OCI-LY7 (cell line): ENCODE data around the gene LPCAT1. TPM values are rescaled to one million over a fixed set of nuclear protein-coding genes. Genes with fewer than 3 reads are reported as not detected.

Experiments used
- BruUV-seq: library from RNA; stranded (reverse); fragments of 400-500 nt; replicated peaks from 2 replicates; lab custom pipeline; 2021; lab: Mats Ljungman, UMichigan
- CTCF ChIA-PET: fragments of 300-600 bp; sonication (Branson Sonifier 250); formaldehyde crosslinking; loops from one replicate; lab custom pipeline; 2022; ENCODE audit warnings: antibody characterized with exemption; ENCODE audit not compliant: unreplicated experiment; lab: Charles Lee
- POLR2A ChIA-PET: fragments of 300-600 bp; sonication (Branson Sonifier 250); formaldehyde crosslinking; loops from one replicate; lab custom pipeline; 2022; ENCODE audit warnings: antibody characterized with exemption; lab: Charles Lee
- DNase-seq: peaks from one replicate; pipeline ENCODE4 v3.0.0-alpha.2; 2015; ENCODE audit warnings: low spot score
- H2AFZ ChIP-seq: fragments of 200-600 bp; sonication (generic), shearing (Covaris generic); 2 replicates; pipeline ENCODE4 v1.6.1; 2014; ENCODE audit warnings: mild to moderate bottlenecking, antibody characterized with exemption, low read length, moderate library complexity
- H3K27ac ChIP-seq: fragments of 200-600 bp; sonication (generic); 2 replicates; pipeline ENCODE4 v1.5.1; 2014; ENCODE audit warnings: mixed run types, low read depth, mild to moderate bottlenecking, moderate library complexity, low read length, inconsistent platforms; ENCODE audit not compliant: poor library complexity, severe bottlenecking
- H3K36me3 ChIP-seq: fragments of 200-600 bp; sonication (generic); 2 replicates; pipeline ENCODE4 v1.6.1; 2014; ENCODE audit warnings: mild to moderate bottlenecking, antibody characterized with exemption, low read length, moderate library complexity, mixed read lengths; ENCODE audit not compliant: insufficient read depth
- H3K4me1 ChIP-seq: fragments of 200-600 bp; sonication (generic); 2 replicates; pipeline ENCODE4 v1.5.1; 2014; ENCODE audit warnings: mild to moderate bottlenecking, low read length; ENCODE audit not compliant: insufficient read depth, poor library complexity, severe bottlenecking
- H3K4me2 ChIP-seq: fragments of 200-600 bp; sonication (generic); 2 replicates; pipeline ENCODE4 v1.6.1; 2014; ENCODE audit warnings: mild to moderate bottlenecking, low read length
- H3K4me3 ChIP-seq: fragments of 200-600 bp; sonication (generic); 2 replicates; pipeline ENCODE4 v1.5.1; 2014; ENCODE audit warnings: mild to moderate bottlenecking, low read depth, low read length; ENCODE audit not compliant: poor library complexity, severe bottlenecking
- H3K79me2 ChIP-seq: fragments of 200-600 bp; sonication (generic); 2 replicates; pipeline ENCODE4 v1.6.1; 2016; ENCODE audit warnings: low read depth, mild to moderate bottlenecking, low read length, moderate library complexity, mixed read lengths; ENCODE audit not compliant: insufficient read depth
- H3K9me2 ChIP-seq: fragments of 200-600 bp; sonication (generic); 2 replicates; pipeline ENCODE4 v1.6.1; 2016; ENCODE audit warnings: mild to moderate bottlenecking, low read length, mixed read lengths; ENCODE audit not compliant: insufficient read depth
- H3K9me3 ChIP-seq: fragments of 200-600 bp; sonication (generic); 2 replicates; pipeline ENCODE4 v1.6.1; 2014; ENCODE audit warnings: mild to moderate bottlenecking, mixed run types, low read length, mixed read lengths
- H4K20me1 ChIP-seq: fragments of 200-600 bp; sonication (generic); 2 replicates; pipeline ENCODE4 v1.6.1; 2014; ENCODE audit warnings: mild to moderate bottlenecking, antibody characterized with exemption, low read length, moderate library complexity, mixed read lengths; ENCODE audit not compliant: insufficient read depth
- CTCF ChIP-seq: fragments of 200-600 bp; sonication (generic); conservative IDR thresholded peaks from 2 replicates; pipeline ENCODE4 v1.5.1; 2014; ENCODE audit warnings: mild to moderate bottlenecking, antibody characterized with exemption, low read length, moderate library complexity, mixed read lengths
- EZH2phosphoT487 ChIP-seq: fragments of 200-600 bp; sonication (generic); IDR thresholded peaks from 2 replicates; pipeline ENCODE4 v1.6.1; 2018; ENCODE audit warnings: low read depth, borderline replicate concordance, mild to moderate bottlenecking, mixed run types, antibody characterized with exemption, low read length, moderate library complexity, mixed read lengths
- intact Hi-C: fragments of 100-400 bp; cut with micrococcal nuclease; formaldehyde crosslinking; loops from one replicate; pipeline ENCODE4 v1.10.0; 2022; ENCODE audit not compliant: unreplicated experiment
- total RNA-seq, 2 experiments: library from RNA; depleted of rRNA in 1 of 2; stranded (reverse); fragments of >200 nt in 1 of 2; shearing (Covaris generic) in 1 of 2; gene quantifications; 2 replicates each; pipeline ENCODE4 v1.2.3, GENCODE V29; 2014 to 2022

The LPCAT1 gene
- total RNA-seq, 2 experiments from 2014 or later: 47.7 to 63.6 TPM

DNA sequence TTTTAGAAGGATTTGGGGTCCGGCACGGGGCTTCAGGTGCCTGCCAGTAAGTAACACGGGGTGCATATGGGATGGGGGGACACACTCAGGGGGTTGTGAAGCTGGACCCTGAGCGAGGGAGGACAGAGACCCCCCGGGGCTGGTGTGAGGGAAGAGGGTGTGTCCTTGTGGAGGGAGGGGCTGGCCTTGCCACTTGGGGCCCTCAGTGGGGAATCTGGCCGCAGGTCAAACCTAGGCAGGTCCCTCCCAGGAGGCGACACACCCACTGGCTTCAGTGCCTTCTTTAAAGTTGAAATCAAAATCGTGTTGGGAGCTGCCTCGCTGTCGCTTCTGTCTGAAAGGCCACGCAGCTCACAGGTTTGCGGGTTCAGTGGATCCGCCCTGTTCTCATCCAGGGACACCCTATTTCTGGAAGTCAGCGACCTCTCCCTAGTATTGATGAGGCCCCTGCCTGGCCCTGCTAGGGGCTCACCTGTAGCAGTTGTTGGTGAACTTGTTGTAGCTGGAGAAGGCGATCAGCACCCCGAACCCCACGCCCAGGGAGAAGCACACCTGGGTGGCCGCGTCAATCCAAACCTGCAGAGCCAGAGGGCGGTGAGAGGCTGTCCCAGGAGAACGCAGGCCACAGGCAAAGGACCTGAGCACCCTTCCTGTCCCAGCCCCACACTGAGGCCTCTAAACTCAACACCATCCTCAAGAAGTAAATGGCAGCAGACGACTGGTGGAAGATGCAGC lies 108.0 kb downstream of the LPCAT1 start:
- H3K36me3 ChIP-seq: no peaks in the 10 kb centered on the region
- no peak overlapping the region for H3K4me2 ChIP-seq
- H2AFZ ChIP-seq: no peak overlapping the region
- no peaks in the 10 kb centered on the region for H3K4me1 ChIP-seq
- H3K9me3 ChIP-seq: no peaks in the 10 kb centered on the region
- intact Hi-C loops: no loop called here
- H4K20me1 ChIP-seq: no peaks in the 10 kb centered on the region
- no TSS peak for BruUV-seq
- H3K79me2 ChIP-seq: no peaks in the 10 kb centered on the region
- TF ChIP-seq CTCF (no peak), EZH2phosphoT487 (no peak)
- no peak for DNase-seq
- H3K27ac ChIP-seq: no peak overlapping the region
- no peak overlapping the region for H3K4me3 ChIP-seq
- ChIA-PET POLR2A (no interaction called here), CTCF (no interaction called here)
- no peaks in the 10 kb centered on the region for H3K9me2 ChIP-seq

GRCh38 chr5:1415059-1415425 lies 108.7 kb downstream of the LPCAT1 start:
- no peaks in the 10 kb centered on the region for H3K79me2 ChIP-seq
- no peaks in the 10 kb centered on the region for H3K4me1 ChIP-seq
- no peak overlapping the region for H3K27ac ChIP-seq
- H3K4me3 ChIP-seq: no peak overlapping the region
- H2AFZ ChIP-seq: no peak overlapping the region
- BruUV-seq: no TSS peak
- H3K36me3 ChIP-seq: no peaks in the 10 kb centered on the region
- CTCF ChIA-PET: no interaction called here
- POLR2A ChIA-PET: no interaction called here
- intact Hi-C loops: no loop called here
- DNase-seq: no peak
- no peaks in the 10 kb centered on the region for H3K9me2 ChIP-seq
- H3K4me2 ChIP-seq: no peak overlapping the region
- no peaks in the 10 kb centered on the region for H3K9me3 ChIP-seq
- H4K20me1 ChIP-seq: no peaks in the 10 kb centered on the region
- TF ChIP-seq CTCF (no peak), EZH2phosphoT487 (no peak)

GRCh38 chr5:1414311-1415058 lies 109.3 kb downstream of the LPCAT1 start:
- peak; percentile 56 for DNase-seq
- H2AFZ ChIP-seq: no peak overlapping the region
- H3K27ac ChIP-seq: no peak overlapping the region
- no peak overlapping the region for H3K4me3 ChIP-seq
- H3K79me2 ChIP-seq: no peaks in the 10 kb centered on the region
- no peaks in the 10 kb centered on the region for H4K20me1 ChIP-seq
- H3K9me3 ChIP-seq: no peaks in the 10 kb centered on the region
- no peak overlapping the region for H3K4me2 ChIP-seq
- BruUV-seq: no TSS peak
- TF ChIP-seq CTCF (no peak), EZH2phosphoT487 (no peak)
- ChIA-PET POLR2A (no interaction called here), CTCF (interaction anchor here (0.6 kb wide), 1 partner anchor 89 kb away, joined by 4 read pairs; no protein-coding TSS in a partner anchor)
- no peaks in the 10 kb centered on the region for H3K4me1 ChIP-seq
- intact Hi-C loops: no loop called here
- no peaks in the 10 kb centered on the region for H3K9me2 ChIP-seq
- H3K36me3 ChIP-seq: no peaks in the 10 kb centered on the region
